ENCODE data around the gene SCAF4.

Gene SCAF4

DNA sequence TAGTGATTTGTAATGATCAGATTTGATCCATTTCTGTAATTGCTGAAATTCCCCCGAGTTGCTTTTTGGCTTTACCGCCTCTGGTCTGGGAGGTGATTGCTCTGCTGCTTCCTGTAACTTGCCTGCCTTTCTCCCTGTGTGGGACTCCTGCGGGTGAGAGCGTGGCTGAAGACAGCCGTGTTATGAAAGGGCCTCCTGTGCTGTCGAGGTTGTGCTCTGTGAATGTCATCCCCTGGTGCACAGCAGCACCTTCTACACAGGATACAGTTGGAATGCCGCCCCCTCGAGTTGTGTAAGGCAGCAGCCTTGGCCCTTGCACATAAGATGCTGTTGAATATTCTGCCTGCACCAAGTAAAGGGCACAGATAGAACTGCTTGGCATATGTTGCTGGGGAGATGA lies 66.5 kb downstream of the SCAF4 start:
- H3K27me3 ChIP-seq (ENCODE audit: low read length): no peaks in the 10 kb centered on the region
- no peak overlapping the region for H3K4me2 ChIP-seq (ENCODE audit: low read depth, low read length, poor library complexity, severe bottlenecking)
- H3K79me2 ChIP-seq (ENCODE audit: insufficient read depth, low read length): peaks cover 49% of the 10 kb centered on the region
- H3K9me3 ChIP-seq (ENCODE audit: insufficient read depth, low read length): no peaks in the 10 kb centered on the region
- no peaks in the 10 kb centered on the region for H4K20me1 ChIP-seq (ENCODE audit: low read depth, low read length)
- H3K9ac ChIP-seq (ENCODE audit: low read length): no peak overlapping the region
- no peak overlapping the region for H3K4me3 ChIP-seq (ENCODE audit: insufficient read depth, low read length, poor library complexity, severe bottlenecking)
- no peak overlapping the region for H2AFZ ChIP-seq (ENCODE audit: low read depth, low read length, severe bottlenecking)
- H3F3A ChIP-seq (ENCODE audit: insufficient read depth): peaks cover 41% of the 10 kb centered on the region
- peak overlapping the region; percentile 18; the same call in 1 of the 2 replicates for H3K27ac ChIP-seq (ENCODE audit: low read depth, low read length)
- peaks cover 39% of the 10 kb centered on the region; the same call in 1 of the 2 replicates for H3K36me3 ChIP-seq (ENCODE audit: low read length)
- TF ChIP-seq, protein P1, sequence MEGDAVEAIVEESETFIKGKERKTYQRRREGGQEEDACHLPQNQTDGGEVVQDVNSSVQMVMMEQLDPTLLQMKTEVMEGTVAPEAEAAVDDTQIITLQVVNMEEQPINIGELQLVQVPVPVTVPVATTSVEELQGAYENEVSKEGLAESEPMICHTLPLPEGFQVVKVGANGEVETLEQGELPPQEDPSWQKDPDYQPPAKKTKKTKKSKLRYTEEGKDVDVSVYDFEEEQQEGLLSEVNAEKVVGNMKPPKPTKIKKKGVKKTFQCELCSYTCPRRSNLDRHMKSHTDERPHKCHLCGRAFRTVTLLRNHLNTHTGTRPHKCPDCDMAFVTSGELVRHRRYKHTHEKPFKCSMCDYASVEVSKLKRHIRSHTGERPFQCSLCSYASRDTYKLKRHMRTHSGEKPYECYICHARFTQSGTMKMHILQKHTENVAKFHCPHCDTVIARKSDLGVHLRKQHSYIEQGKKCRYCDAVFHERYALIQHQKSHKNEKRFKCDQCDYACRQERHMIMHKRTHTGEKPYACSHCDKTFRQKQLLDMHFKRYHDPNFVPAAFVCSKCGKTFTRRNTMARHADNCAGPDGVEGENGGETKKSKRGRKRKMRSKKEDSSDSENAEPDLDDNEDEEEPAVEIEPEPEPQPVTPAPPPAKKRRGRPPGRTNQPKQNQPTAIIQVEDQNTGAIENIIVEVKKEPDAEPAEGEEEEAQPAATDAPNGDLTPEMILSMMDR (IDR thresholded peaks at IDR 0.05; ENCODE audit: insufficient read depth, low read length, poor library complexity, severe bottlenecking): no peak
- TF ChIP-seq EZH2phosphoT487 (conservative IDR thresholded peaks at IDR 0.05; ENCODE audit: low read length): no peak
- H3K9me2 ChIP-seq (replicated peaks; ENCODE audit: insufficient read depth, low read length): no peaks in the 10 kb centered on the region

DNA sequence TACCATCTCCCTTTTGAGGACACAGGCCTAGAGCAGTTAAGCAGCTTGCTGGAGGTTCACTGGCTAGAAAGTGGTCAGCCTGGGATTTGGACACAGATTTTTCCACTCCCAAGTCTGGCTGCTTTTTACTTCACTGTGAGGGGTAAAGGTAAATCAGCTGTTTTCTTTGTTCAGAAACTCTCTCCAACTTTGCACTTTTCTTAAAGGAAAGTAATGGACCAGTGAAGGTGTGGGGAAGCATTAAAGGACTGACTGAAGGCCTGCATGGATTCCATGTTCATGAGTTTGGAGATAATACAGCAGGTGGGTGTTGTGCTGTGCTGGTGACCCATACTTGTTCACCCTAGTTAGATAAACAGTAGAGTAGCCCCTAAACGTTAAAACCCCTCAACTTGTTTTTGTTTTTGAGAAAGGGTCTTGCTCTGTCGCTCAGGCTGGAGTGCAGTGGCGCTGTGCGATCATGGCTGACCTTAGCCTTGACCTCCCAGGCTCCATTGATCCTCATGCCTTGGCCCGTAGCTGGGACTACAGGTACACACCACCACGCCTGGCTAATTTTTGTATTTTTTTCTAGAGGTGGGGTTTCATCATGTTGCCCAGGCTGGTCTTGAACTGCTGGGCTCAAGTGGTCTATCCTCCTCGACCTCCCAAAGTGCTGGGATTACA lies 68.2 kb downstream of the SCAF4 start:
- peak overlapping the region; percentile 62 for H3K27ac ChIP-seq (ENCODE audit: low read depth, low read length)
- no peak overlapping the region for H3K4me3 ChIP-seq (ENCODE audit: insufficient read depth, low read length, poor library complexity, severe bottlenecking)
- no peak overlapping the region for H2AFZ ChIP-seq (ENCODE audit: low read depth, low read length, severe bottlenecking)
- no peak for TF ChIP-seq EZH2phosphoT487 (conservative IDR thresholded peaks at IDR 0.05; ENCODE audit: low read length)
- peaks cover 26% of the 10 kb centered on the region for H3F3A ChIP-seq (ENCODE audit: insufficient read depth)
- H3K9me2 ChIP-seq (replicated peaks; ENCODE audit: insufficient read depth, low read length): no peaks in the 10 kb centered on the region
- H3K9me3 ChIP-seq (ENCODE audit: insufficient read depth, low read length): no peaks in the 10 kb centered on the region
- H4K20me1 ChIP-seq (ENCODE audit: low read depth, low read length): no peaks in the 10 kb centered on the region
- peaks cover 29% of the 10 kb centered on the region; the same call in 1 of the 2 replicates for H3K36me3 ChIP-seq (ENCODE audit: low read length)
- peak overlapping the region; percentile 41 for H3K4me2 ChIP-seq (ENCODE audit: low read depth, low read length, poor library complexity, severe bottlenecking)
- no peaks in the 10 kb centered on the region for H3K27me3 ChIP-seq (ENCODE audit: low read length)
- no peak overlapping the region for H3K9ac ChIP-seq (ENCODE audit: low read length)
- peaks cover 53% of the 10 kb centered on the region for H3K79me2 ChIP-seq (ENCODE audit: insufficient read depth, low read length)

DNA sequence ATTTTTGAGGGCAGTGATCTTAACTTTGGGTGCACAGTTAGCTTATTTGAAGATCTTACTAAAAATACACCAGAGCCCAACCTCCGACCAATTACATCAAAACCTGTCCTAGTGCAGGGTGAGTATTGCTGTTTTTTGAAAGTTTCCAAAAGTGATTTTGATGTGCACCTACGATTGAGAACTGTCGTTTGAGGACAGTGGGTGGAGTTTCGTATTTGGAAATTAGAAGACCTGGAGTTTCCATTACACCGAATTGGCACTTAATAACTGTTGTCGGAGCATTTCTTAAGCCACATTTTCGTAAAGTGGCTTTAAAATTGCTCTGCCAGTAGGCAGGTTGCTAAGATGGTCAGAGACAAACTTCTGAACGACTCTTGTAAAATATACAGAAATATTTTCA lies 71.3 kb downstream of the SCAF4 start:
- Histone ChIP-seq H3K36me3 (ENCODE audit: low read length) (peaks cover 3% of the 10 kb centered on the region; the same call in 1 of the 2 replicates), H2AFZ (ENCODE audit: low read depth, low read length, severe bottlenecking) (no peak overlapping the region), H3F3A (ENCODE audit: insufficient read depth) (peaks cover 11% of the 10 kb centered on the region; the same call in 1 of the 2 replicates), H3K79me2 (ENCODE audit: insufficient read depth, low read length) (peaks cover 53% of the 10 kb centered on the region), H3K4me3 (ENCODE audit: insufficient read depth, low read length, poor library complexity, severe bottlenecking) (peak overlapping the region; percentile 89), H4K20me1 (ENCODE audit: low read depth, low read length) (no peaks in the 10 kb centered on the region), H3K27me3 (ENCODE audit: low read length) (no peaks in the 10 kb centered on the region), H3K9me3 (ENCODE audit: insufficient read depth, low read length) (no peaks in the 10 kb centered on the region), H3K27ac (ENCODE audit: low read depth, low read length) (peak overlapping the region; percentile 54), H3K4me2 (ENCODE audit: low read depth, low read length, poor library complexity, severe bottlenecking) (peak overlapping the region; percentile 95), H3K9me2 (replicated peaks; ENCODE audit: insufficient read depth, low read length) (no peaks in the 10 kb centered on the region), H3K9ac (ENCODE audit: low read length) (peak overlapping the region; percentile 76)
- TF ChIP-seq EZH2phosphoT487 (conservative IDR thresholded peaks at IDR 0.05; ENCODE audit: low read length): no peak
- TF ChIP-seq, protein P1 (IDR thresholded peaks at IDR 0.05; ENCODE audit: insufficient read depth, low read length, poor library complexity, severe bottlenecking): no peak

DNA sequence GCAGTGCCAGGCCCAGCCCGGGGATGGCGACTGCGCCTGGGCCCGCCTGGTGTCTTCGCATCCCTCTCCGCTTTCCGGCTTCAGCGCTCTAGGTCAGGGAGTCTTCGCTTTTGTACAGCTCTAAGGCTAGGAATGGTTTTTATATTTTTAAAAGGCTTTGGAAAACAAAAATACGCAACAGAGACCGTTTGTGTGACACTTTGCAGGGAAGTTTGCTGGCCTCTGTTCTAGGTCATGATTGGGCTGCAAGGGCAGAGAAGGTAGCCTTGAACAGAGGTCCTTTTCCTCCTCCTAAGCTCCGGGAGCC lies 71.7 kb downstream of the SCAF4 start:
- Histone ChIP-seq H3K4me3 (ENCODE audit: insufficient read depth, low read length, poor library complexity, severe bottlenecking) (peak overlapping the region; percentile 89), H3K9ac (ENCODE audit: low read length) (peak overlapping the region; percentile 76), H2AFZ (ENCODE audit: low read depth, low read length, severe bottlenecking) (no peak overlapping the region), H3K4me2 (ENCODE audit: low read depth, low read length, poor library complexity, severe bottlenecking) (peak overlapping the region; percentile 95), H3K9me2 (replicated peaks; ENCODE audit: insufficient read depth, low read length) (no peaks in the 10 kb centered on the region), H3K36me3 (ENCODE audit: low read length) (peaks cover 3% of the 10 kb centered on the region; the same call in 1 of the 2 replicates), H3K79me2 (ENCODE audit: insufficient read depth, low read length) (peaks cover 50% of the 10 kb centered on the region), H3K27me3 (ENCODE audit: low read length) (no peaks in the 10 kb centered on the region), H4K20me1 (ENCODE audit: low read depth, low read length) (no peaks in the 10 kb centered on the region), H3F3A (ENCODE audit: insufficient read depth) (peaks cover 11% of the 10 kb centered on the region; the same call in 1 of the 2 replicates), H3K9me3 (ENCODE audit: insufficient read depth, low read length) (no peaks in the 10 kb centered on the region), H3K27ac (ENCODE audit: low read depth, low read length) (peak overlapping the region; percentile 54)
- TF ChIP-seq, protein P1 (IDR thresholded peaks at IDR 0.05; ENCODE audit: insufficient read depth, low read length, poor library complexity, severe bottlenecking): no peak
- TF ChIP-seq EZH2phosphoT487 (conservative IDR thresholded peaks at IDR 0.05; ENCODE audit: low read length): no peak

All from SU-DHL-6 (cell line).